Choroid plexus epithelial cell (primary cell): Measurements from ENCODE around the gene LRRC8C.

Experiments
- DNase-seq: peaks from one replicate; pipeline ENCODE4 v3.0.0-alpha.2; 2010; ENCODE audit warnings: low read depth
- H3K4me3 ChIP-seq: 2 replicates; pipeline ENCODE4 v1.5.1; 2011; ENCODE audit warnings: low read depth, mild to moderate bottlenecking, control low read depth, low read length, moderate library complexity
- TF ChIP-seq, protein P1 (sequence below): conservative IDR thresholded peaks from 2 replicates; pipeline ENCODE4 v1.5.1; 2011; ENCODE audit warnings: low read depth, mild to moderate bottlenecking, control low read depth, inconsistent platforms, low read length, moderate library complexity

LRRC8C gene

DNA sequence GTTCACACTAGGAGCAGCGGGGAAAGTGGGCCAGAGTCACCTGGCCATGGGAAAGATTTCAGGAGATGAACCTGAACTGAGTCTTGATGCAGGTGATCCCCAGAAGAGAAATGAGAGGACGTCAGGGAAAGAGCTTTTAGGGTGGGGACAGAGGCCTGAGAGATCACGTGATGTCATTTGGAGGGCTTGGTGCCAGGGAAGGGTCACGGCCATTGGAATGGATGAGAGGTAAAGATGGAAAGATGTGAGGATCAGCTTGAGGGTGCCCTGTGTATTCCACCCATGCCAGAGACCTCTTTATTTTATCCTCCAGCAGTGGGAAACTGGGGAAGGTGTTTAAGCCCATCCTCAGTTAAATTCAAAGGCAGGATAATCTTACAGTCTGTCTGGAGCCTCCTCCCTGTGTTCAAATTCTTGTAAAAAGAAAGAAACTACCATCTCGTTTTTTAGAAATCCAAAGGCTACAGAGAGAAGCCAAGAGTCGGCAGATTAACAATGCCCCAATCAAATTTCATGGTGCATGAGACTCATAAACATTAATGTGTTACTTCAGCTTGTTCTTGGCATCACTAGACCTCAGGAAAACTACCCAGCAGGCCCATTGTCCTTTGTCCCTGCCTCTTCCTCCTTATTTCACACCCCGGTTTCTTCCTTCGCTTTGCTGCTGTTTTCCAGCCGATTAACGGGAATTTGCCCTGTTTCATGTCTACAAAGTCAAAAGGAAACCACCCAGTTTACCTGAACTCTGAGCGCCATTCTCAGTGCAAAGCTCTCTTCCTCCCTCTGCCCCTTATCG lies 94.8 kb downstream of the LRRC8C start:
- H3K4me3 ChIP-seq = no peak overlapping the region
- TF ChIP-seq, protein P1, sequence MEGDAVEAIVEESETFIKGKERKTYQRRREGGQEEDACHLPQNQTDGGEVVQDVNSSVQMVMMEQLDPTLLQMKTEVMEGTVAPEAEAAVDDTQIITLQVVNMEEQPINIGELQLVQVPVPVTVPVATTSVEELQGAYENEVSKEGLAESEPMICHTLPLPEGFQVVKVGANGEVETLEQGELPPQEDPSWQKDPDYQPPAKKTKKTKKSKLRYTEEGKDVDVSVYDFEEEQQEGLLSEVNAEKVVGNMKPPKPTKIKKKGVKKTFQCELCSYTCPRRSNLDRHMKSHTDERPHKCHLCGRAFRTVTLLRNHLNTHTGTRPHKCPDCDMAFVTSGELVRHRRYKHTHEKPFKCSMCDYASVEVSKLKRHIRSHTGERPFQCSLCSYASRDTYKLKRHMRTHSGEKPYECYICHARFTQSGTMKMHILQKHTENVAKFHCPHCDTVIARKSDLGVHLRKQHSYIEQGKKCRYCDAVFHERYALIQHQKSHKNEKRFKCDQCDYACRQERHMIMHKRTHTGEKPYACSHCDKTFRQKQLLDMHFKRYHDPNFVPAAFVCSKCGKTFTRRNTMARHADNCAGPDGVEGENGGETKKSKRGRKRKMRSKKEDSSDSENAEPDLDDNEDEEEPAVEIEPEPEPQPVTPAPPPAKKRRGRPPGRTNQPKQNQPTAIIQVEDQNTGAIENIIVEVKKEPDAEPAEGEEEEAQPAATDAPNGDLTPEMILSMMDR = no peak
- no peak for DNase-seq

DNA sequence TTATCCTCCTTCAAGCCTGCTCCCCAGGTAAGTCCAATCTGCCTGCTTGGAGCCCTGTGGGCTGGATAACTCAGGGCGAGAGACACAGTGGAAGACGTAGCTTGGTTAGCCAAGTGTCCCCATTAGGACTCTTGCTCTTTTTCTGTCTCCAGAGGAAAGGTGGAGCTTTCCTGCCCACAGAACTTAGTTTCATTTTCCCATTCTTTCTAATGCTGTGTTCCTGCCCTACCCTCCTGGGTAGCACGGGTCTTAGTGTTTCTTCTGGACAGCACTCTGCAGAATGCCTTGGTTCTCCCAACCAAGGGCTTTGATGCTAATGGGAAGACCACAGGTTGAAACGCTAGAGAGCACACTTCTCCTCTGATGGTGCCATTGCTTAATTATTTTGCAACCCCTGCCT lies 95.5 kb downstream of the LRRC8C start:
- TF ChIP-seq, protein P1 = no peak
- H3K4me3 ChIP-seq = no peak overlapping the region
- DNase-seq = no peak

DNA sequence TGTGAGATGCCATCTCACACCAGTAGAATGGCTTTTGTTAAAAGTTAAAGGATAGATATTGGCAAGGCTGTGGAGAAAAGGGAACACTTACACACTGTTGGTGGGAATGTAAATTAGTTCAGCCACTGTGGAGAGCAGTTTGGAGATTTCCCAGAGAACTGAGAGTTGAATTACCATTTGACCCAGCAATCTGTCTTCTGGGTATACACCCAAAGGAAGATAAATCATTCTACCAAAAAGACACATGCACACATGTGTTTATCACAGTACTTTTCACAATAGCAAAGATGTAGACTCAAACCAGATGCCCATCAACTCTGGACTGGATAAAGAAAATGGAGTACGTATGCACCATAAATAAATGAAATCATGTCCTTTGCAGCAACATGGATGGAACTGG lies 99.3 kb downstream of the LRRC8C start:
- TF ChIP-seq, protein P1 = no peak
- DNase-seq = no peak
- H3K4me3 ChIP-seq = no peak overlapping the region

DNA sequence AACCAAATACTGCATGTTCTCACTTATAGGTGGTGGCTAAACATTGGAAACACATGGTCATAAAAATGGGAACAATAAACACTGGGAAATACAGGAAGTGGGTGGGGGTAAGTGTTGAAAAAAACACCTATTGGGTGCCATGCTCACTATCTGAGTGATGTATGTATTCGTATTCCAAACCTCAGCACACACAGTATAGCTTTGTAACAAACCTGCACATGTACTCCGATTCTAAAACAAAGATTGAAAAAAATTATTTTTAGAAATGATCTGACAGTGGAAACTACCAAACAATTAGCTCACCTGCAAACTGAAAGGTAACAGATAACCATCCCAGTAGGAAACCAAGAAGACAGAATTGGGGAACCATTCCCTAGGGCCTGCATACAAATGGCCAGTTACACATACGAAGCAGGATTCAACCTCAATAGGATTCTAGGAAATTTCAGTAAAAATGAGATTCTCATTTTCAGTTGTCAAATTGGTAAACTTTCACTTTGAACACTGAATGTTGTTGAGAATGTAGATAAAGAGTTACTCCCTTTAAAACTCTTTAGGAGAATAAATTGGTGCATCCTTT lies 99.8 kb downstream of the LRRC8C start:
- DNase-seq = no peak
- TF ChIP-seq, protein P1 = no peak
- H3K4me3 ChIP-seq = no peak overlapping the region

DNA sequence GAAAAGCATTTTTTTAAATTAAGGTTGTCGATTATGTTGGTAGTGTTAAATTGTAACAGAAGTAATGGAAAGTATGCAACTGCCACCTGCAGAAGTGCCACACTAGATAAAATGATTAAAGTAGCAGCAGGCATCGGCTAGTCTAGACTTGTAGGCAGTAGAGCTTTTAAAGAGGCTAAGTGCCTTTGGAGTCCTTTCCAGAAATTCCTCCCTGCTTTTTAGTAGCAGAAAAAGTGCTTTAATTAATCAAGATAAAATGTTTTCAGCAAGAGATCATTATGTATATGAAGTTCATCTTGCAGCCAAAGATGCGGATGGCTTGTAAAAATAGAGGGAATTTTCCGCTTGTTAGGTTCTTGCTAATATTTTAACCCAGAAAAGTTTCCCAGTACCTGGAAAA lies 100.8 kb downstream of the LRRC8C start:
- no peak overlapping the region for H3K4me3 ChIP-seq
- no peak for DNase-seq
- TF ChIP-seq, protein P1 = no peak

GRCh38 chr1:89734442-89734841 lies 101.5 kb downstream of the LRRC8C start:
- TF ChIP-seq, protein P1 = no peak
- no peak overlapping the region for H3K4me3 ChIP-seq
- DNase-seq = no peak

DNA sequence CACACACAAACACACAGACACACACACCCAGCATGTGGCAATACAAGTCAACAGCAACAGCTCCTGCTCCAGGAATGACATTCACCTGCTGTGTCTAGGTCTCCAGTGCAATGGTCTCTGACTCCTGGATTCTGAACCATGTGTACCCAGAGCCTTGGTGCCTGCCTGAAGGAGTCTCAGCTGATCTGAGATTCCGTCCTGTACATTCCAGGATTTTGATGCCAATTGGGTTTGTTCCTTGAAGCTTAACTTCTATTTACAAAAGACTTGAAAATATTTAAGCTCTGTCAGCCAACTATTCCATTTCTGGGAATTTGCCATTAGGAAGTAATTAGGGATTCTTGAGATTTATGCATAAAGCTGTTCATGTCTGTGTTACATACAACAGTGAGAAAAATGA lies 102.6 kb downstream of the LRRC8C start:
- H3K4me3 ChIP-seq = no peak overlapping the region
- no peak for DNase-seq
- TF ChIP-seq, protein P1 = no peak
